H1 (cell line): ENCODE data around the gene SCUBE2. TPM values are rescaled to one million over a fixed set of nuclear protein-coding genes. Genes with fewer than 3 reads are reported as not detected.

Experiments
- CTCF ChIA-PET: fragments of 300-600 bp; sonication (Branson Sonifier 250); formaldehyde crosslinking; loops from one replicate; lab custom pipeline; 2021; ENCODE audit not compliant: partially characterized antibody; lab: Charles Lee
- POLR2A ChIA-PET: fragments of 300-600 bp; sonication (Branson Sonifier 250); formaldehyde crosslinking; loops from one replicate; lab custom pipeline; 2021; ENCODE audit warnings: inconsistent platforms; ENCODE audit not compliant: partially characterized antibody; lab: Charles Lee
- DNase-seq, 2 experiments: peaks; one replicate each; pipeline versions ENCODE4 v3.0.0 to v3.0.0-alpha.2; 2010 to 2022; ENCODE audit warnings: low spot score in 2 of 2, low read depth in 1 of 2, mixed read lengths in 1 of 2
- FAIRE-seq: peaks from 2 replicates; lab custom pipeline; 2011; peaks lifted over from hg19 to GRCh38; lab: Jason Lieb, UNC
- H2AFZ ChIP-seq: 2 replicates; pipeline ENCODE4 v1.8.1; 2012; ENCODE audit warnings: low read length, inconsistent platforms
- H2AK5ac ChIP-seq: 2 replicates; pipeline ENCODE4 v1.6.1; 2013; ENCODE audit warnings: low read depth, low read length
- H2BK120ac ChIP-seq: replicated peaks from 2 replicates; pipeline ENCODE3; 2013; ENCODE audit warnings: low read depth, low read length, inconsistent platforms
- H2BK12ac ChIP-seq: 2 replicates; pipeline ENCODE4 v1.6.1; 2013; ENCODE audit warnings: low read depth, low read length
- H2BK15ac ChIP-seq: 2 replicates; pipeline ENCODE4 v1.6.1; 2013; ENCODE audit warnings: low read length
- H2BK20ac ChIP-seq: 2 replicates; pipeline ENCODE4 v1.6.1; 2013; ENCODE audit warnings: low read length
- H2BK5ac ChIP-seq: 2 replicates; pipeline ENCODE4 v1.6.1; 2013; ENCODE audit warnings: low read depth, low read length
- H3K14ac ChIP-seq: 2 replicates; pipeline ENCODE4 v1.6.1; 2013; ENCODE audit warnings: inconsistent platforms; ENCODE audit not compliant: insufficient read length
- H3K18ac ChIP-seq: 2 replicates; pipeline ENCODE4 v1.6.1; 2013; ENCODE audit warnings: low read length; ENCODE audit errors: extremely low read depth
- H3K23ac ChIP-seq: 2 replicates; pipeline ENCODE4 v1.6.1; 2013; ENCODE audit warnings: inconsistent platforms; ENCODE audit not compliant: insufficient read length
- H3K23me2 ChIP-seq: 2 replicates; pipeline ENCODE4 v1.6.1; 2013; ENCODE audit warnings: low read depth, low read length
- H3K27ac ChIP-seq: 2 replicates; pipeline ENCODE4 v1.6.1; 2011; ENCODE audit warnings: low read depth, low read length, inconsistent platforms
- H3K27me3 ChIP-seq, 4 experiments: replicated peaks in 1 of 4; 1 replicate in 1 of 4; 2 replicates in 3 of 4; pipeline versions ENCODE4 v1.6.1 to v1.8.1; 2011 to 2013; ENCODE audit warnings: low read length in 3 of 4, mild to moderate bottlenecking in 3 of 4, inconsistent platforms in 2 of 4, mixed read lengths in 2 of 4, moderate library complexity in 1 of 4; ENCODE audit not compliant: control insufficient read depth in 3 of 4, insufficient read depth in 3 of 4; ENCODE audit errors: extremely low read depth in 1 of 4
- H3K36me3 ChIP-seq, 4 experiments: 2 replicates each; pipeline versions ENCODE4 v1.6.1 to v1.8.1; 2011 to 2013; ENCODE audit warnings: mild to moderate bottlenecking in 4 of 4, low read length in 3 of 4, moderate library complexity in 2 of 4, control low read depth in 1 of 4, inconsistent platforms in 1 of 4; ENCODE audit not compliant: insufficient read depth in 4 of 4, control insufficient read depth in 2 of 4
- H3K4ac ChIP-seq: replicated peaks from 2 replicates; pipeline ENCODE3; 2013; ENCODE audit warnings: low read length, low read depth, mixed read lengths, inconsistent platforms; ENCODE audit not compliant: insufficient read length
- H3K4me1 ChIP-seq, 4 experiments: replicated peaks in 1 of 4; 1 replicate in 1 of 4; 2 replicates in 3 of 4; pipeline versions ENCODE4 v1.6.1 to v1.8.1; 2011 to 2013; ENCODE audit warnings: low read length in 3 of 4, inconsistent platforms in 2 of 4, mixed read lengths in 1 of 4; ENCODE audit not compliant: insufficient read depth in 4 of 4, control insufficient read depth in 3 of 4
- H3K4me2 ChIP-seq, 2 experiments: 2 replicates each; pipeline versions ENCODE4 v1.6.1 to v1.8.1; 2011 to 2013; ENCODE audit warnings: low read depth in 2 of 2, low read length in 2 of 2, control low read depth in 1 of 2, inconsistent platforms in 1 of 2, mild to moderate bottlenecking in 1 of 2; ENCODE audit not compliant: insufficient read depth in 1 of 2
- H3K4me3 ChIP-seq, 4 experiments: fragments of 200-600, 300-600 bp in 1 of 4; sonication (generic), shearing (Covaris generic), sonication (Bioruptor Twin) in 1 of 4; 2 replicates each; pipeline versions ENCODE4 v1.5.1 to v1.8.1; 2011 to 2016; ENCODE audit warnings: low read length in 4 of 4, low read depth in 3 of 4, control low read depth in 2 of 4, inconsistent platforms in 2 of 4, mild to moderate bottlenecking in 2 of 4, mixed read lengths in 1 of 4, moderate library complexity in 1 of 4; ENCODE audit not compliant: insufficient read depth in 2 of 4; ENCODE audit errors: extremely low read depth in 1 of 4
- H3K56ac ChIP-seq: replicated peaks from 2 replicates; pipeline ENCODE3; 2013; ENCODE audit warnings: low read depth, mild to moderate bottlenecking, mixed read lengths, low read length, inconsistent platforms; ENCODE audit not compliant: insufficient read length
- H3K79me1 ChIP-seq: 2 replicates; pipeline ENCODE4 v1.6.1; 2013; ENCODE audit warnings: low read depth, low read length, control low read depth
- H3K79me2 ChIP-seq, 2 experiments: 2 replicates each; pipeline versions ENCODE4 v1.6.1 to v1.8.1; 2012 to 2013; ENCODE audit warnings: low read length in 2 of 2, mild to moderate bottlenecking in 2 of 2, inconsistent platforms in 1 of 2; ENCODE audit not compliant: insufficient read depth in 2 of 2, control insufficient read depth in 1 of 2
- H3K9ac ChIP-seq, 4 experiments: replicated peaks in 1 of 4; 1 replicate in 1 of 4; 2 replicates in 3 of 4; pipeline versions ENCODE4 v1.6.1 to v1.8.1; 2011 to 2013; ENCODE audit warnings: low read depth in 3 of 4, low read length in 3 of 4, control low read depth in 2 of 4, mild to moderate bottlenecking in 2 of 4, moderate library complexity in 2 of 4, inconsistent platforms in 1 of 4; ENCODE audit errors: extremely low read depth in 1 of 4
- H3K9me3 ChIP-seq, 2 experiments: 2 replicates each; pipeline versions ENCODE4 v1.6.1 to v1.8.1; 2012 to 2013; ENCODE audit warnings: mild to moderate bottlenecking in 2 of 2, moderate library complexity in 2 of 2, control low read depth in 1 of 2, inconsistent platforms in 1 of 2, low read depth in 1 of 2, low read length in 1 of 2, mixed read lengths in 1 of 2; ENCODE audit not compliant: insufficient read depth in 2 of 2
- H4K20me1 ChIP-seq, 2 experiments: replicated peaks in 1 of 2; 2 replicates each; pipeline versions ENCODE3 to v1.8.1; 2011 to 2013; ENCODE audit warnings: inconsistent platforms in 2 of 2, low read length in 2 of 2, mild to moderate bottlenecking in 1 of 2; ENCODE audit not compliant: insufficient read depth in 2 of 2, control insufficient read depth in 1 of 2
- H4K5ac ChIP-seq: 2 replicates; pipeline ENCODE4 v1.6.1; 2013; ENCODE audit warnings: low read length, low read depth, mixed read lengths, inconsistent platforms; ENCODE audit not compliant: insufficient read length
- H4K8ac ChIP-seq: 2 replicates; pipeline ENCODE4 v1.8.0; 2013; ENCODE audit warnings: mild to moderate bottlenecking, moderate library complexity, low read length, inconsistent platforms; ENCODE audit not compliant: insufficient read depth; ENCODE audit errors: extremely low read depth
- H4K91ac ChIP-seq: replicated peaks from 2 replicates; pipeline ENCODE3; 2013; ENCODE audit warnings: low read length, mixed read lengths, inconsistent platforms; ENCODE audit not compliant: insufficient read length
- ATF2 ChIP-seq: IDR thresholded peaks from 2 replicates; pipeline ENCODE4 v1.6.1; 2012; ENCODE audit warnings: low read length, inconsistent platforms
- CHD1 ChIP-seq: IDR thresholded peaks from 2 replicates; pipeline ENCODE4 v1.6.1; 2012; ENCODE audit warnings: low read depth, low read length, improper control_type of control experiment
- SRF ChIP-seq: IDR thresholded peaks from 2 replicates; pipeline ENCODE4 v1.6.1; 2011; ENCODE audit warnings: mild to moderate bottlenecking, low read depth, low read length, moderate library complexity
- TAF7 ChIP-seq: optimal IDR thresholded peaks from 2 replicates; pipeline ENCODE3; 2011; ENCODE audit warnings: low read depth, mild to moderate bottlenecking, inconsistent platforms, low read length, moderate library complexity, borderline replicate concordance
- TBP ChIP-seq: IDR thresholded peaks from 2 replicates; pipeline ENCODE4 v1.6.1; 2011; ENCODE audit warnings: low read depth, low read length, improper control_type of control experiment
- TEAD4 ChIP-seq: IDR thresholded peaks from 2 replicates; pipeline ENCODE4 v1.6.1; 2012; ENCODE audit warnings: low read depth, low read length, inconsistent platforms, mixed read lengths
- WGBS, 2 experiments: shearing (Covaris generic) in 1 of 2; methylation state at CpG; one replicate each; pipeline versions ENCODE4 v1.1.6 to v1.1.7; 2013 to 2015; ENCODE audit warnings: low lambda C conversion rate in 2 of 2, mixed read lengths in 2 of 2, inconsistent platforms in 1 of 2, low coverage in 1 of 2, missing lambda C conversion rate in 1 of 2; ENCODE audit not compliant: insufficient replicate concordance in 2 of 2, insufficient coverage in 1 of 2, insufficient read length in 1 of 2; ENCODE audit errors: extremely low coverage in 1 of 2, missing lambda C conversion rate in 1 of 2; 5-methylcytosine and 5-hydroxymethylcytosine counted together
- polyA plus RNA-seq, 7 experiments: library from polyadenylated mRNA; depleted of rRNA in 3 of 7; stranded (reverse) in 5 of 7; unstranded in 2 of 7; fragments of >200 nt in 5 of 7; fragments of 200-250 nt in 2 of 7; gene quantifications; 1 replicate in 5 of 7; 2 replicates in 1 of 7; 4 replicates in 1 of 7; pipeline versions ENCODE4 v1.2.1 to v1.2.3, GENCODE V29; 2011 to 2013; ENCODE audit warnings: missing spikeins in 2 of 7, mixed read lengths in 2 of 7
- total RNA-seq: library from RNA; stranded (reverse); fragmentation: NEBNext Ultra II Directional; extraction: Animal tissue kit (Norgen Biotek cat#: 25700); gene quantifications from 2 replicates; pipeline ENCODE4 v1.2.1, GENCODE V29; 2021

SCUBE2 gene
- total and polyA plus RNA-seq, 2 of the 8 experiments (the other 6 are each of a cell fraction or from before 2014, with no cell fraction given): 0.29 to 1.2 TPM

DNA sequence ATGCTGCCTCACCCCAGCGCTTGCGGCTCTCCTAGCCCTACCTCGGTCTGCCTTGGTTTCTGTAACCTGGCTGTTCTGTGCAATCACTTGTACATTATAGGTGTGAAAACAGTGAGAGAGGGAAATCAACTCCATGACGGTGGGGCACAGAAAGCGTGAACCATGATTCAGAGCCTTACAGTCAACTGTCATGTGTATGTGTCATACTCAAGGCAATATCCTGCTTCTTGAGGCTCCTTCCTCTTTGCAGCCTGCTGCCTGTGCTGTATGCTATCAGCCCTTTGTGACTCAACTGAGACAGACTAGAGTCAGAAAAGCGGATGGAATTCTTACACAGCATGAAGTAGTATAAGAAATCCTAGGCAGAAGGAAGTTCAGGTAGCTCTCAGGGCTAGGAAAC is 89.7 kb downstream of the SCUBE2 start:
- Histone ChIP-seq H2BK15ac (no peak overlapping the region), H3K79me2 (no peaks in the 10 kb centered on the region), H3K27ac (no peak overlapping the region), H2BK20ac (no peak overlapping the region), H3K18ac (no peak overlapping the region), H3K79me1 (no peaks in the 10 kb centered on the region), H3K4ac (no peak overlapping the region), H3K14ac (no peak overlapping the region), H2BK120ac (no peak overlapping the region), H3K9ac (no peak overlapping the region), H4K91ac (no peak overlapping the region), H3K4me1 (peaks cover 0 to 8% (median 6%) of the 10 kb centered on the region in 4 experiments; a peak in 6 of 7 replicates), H3K4me2 (no peak overlapping the region), H2BK12ac (no peak overlapping the region), H3K23me2 (peaks cover 10% of the 10 kb centered on the region; the same call in 1 of the 2 replicates), H3K9me3 (no peaks in the 10 kb centered on the region), H3K27me3 (peaks cover 20 to 54% (median 48%) of the 10 kb centered on the region in 4 experiments), H3K23ac (no peak overlapping the region), H2AFZ (no peak overlapping the region), H2AK5ac (no peak overlapping the region), H4K20me1 (peaks cover 2% of the 10 kb centered on the region in 2 experiments), H4K8ac (no peak overlapping the region), H3K56ac (no peak overlapping the region), H3K4me3 (no peak overlapping the region), H3K36me3 (no peaks in the 10 kb centered on the region), H2BK5ac (no peak overlapping the region), H4K5ac (no peak overlapping the region)
- CTCF ChIA-PET: interaction anchor here (2.1 kb wide), 1 partner anchor 93 kb away, joined by 7 read pairs; no protein-coding TSS in a partner anchor
- POLR2A ChIA-PET: no interaction called here
- DNase-seq (no peak), FAIRE-seq (no peak)
- TF ChIP-seq TBP: no peak
- TF ChIP-seq TEAD4: no peak
- no peak for TF ChIP-seq ATF2
- no peak for TF ChIP-seq TAF7
- TF ChIP-seq CHD1: no peak
- no peak for TF ChIP-seq SRF
- WGBS, 2 experiments: 77% methylated on average over 6 of the region's 6 CpGs; no CpG with 5 or more reads in 1 of the 2 experiments
